ENCODE data around the gene CHST9.

Gene CHST9

GRCh38 chr18:27226556-27227075 is 41.5 kb upstream of the CHST9 start:
- Histone ChIP-seq H4K20me1 (ENCODE audit: insufficient read depth) (no peaks in the 10 kb centered on the region), H2AFZ (ENCODE audit: low read depth) (no peak overlapping the region), H3K9ac (no peak overlapping the region), H3K27ac (no peak overlapping the region), H3K4me2 (no peak overlapping the region), H3K4me3 (IDR thresholded peaks at IDR 0.05; ENCODE audit: insufficient read depth, low read depth, low read length) (no peak overlapping the region), H3K79me2 (ENCODE audit: insufficient read depth, low read depth) (no peaks in the 10 kb centered on the region), H3K4me1 (ENCODE audit: low read depth, poor library complexity, severe bottlenecking) (no peaks in the 10 kb centered on the region), H3K27me3 (ENCODE audit: insufficient read depth, low read depth) (no peaks in the 10 kb centered on the region), H3K36me3 (ENCODE audit: insufficient read depth) (no peaks in the 10 kb centered on the region)
- TF ChIP-seq CTCF (conservative IDR thresholded peaks at IDR 0.05; ENCODE audit: low read depth, low read length): no peak

- Histone ChIP-seq H4K20me1 (ENCODE audit: insufficient read depth) (no peaks in the 10 kb centered on the region), H3K4me3 (IDR thresholded peaks at IDR 0.05; ENCODE audit: insufficient read depth, low read depth, low read length) (no peak overlapping the region), H3K27ac (no peak overlapping the region), H3K4me1 (ENCODE audit: low read depth, poor library complexity, severe bottlenecking) (no peaks in the 10 kb centered on the region), H2AFZ (ENCODE audit: low read depth) (no peak overlapping the region), H3K4me2 (no peak overlapping the region), H3K79me2 (ENCODE audit: insufficient read depth, low read depth) (no peaks in the 10 kb centered on the region), H3K9ac (no peak overlapping the region), H3K36me3 (ENCODE audit: insufficient read depth) (no peaks in the 10 kb centered on the region), H3K27me3 (ENCODE audit: insufficient read depth, low read depth) (no peaks in the 10 kb centered on the region)
- TF ChIP-seq CTCF (conservative IDR thresholded peaks at IDR 0.05; ENCODE audit: low read depth, low read length): no peak
These were observed 40.9 kb upstream of the CHST9 start for GRCh38 chr18:27225947-27226481.

GRCh38 chr18:27223526-27224291 is 38.6 kb upstream of the CHST9 start:
- TF ChIP-seq CTCF (conservative IDR thresholded peaks at IDR 0.05; ENCODE audit: low read depth, low read length): no peak
- H4K20me1 ChIP-seq (ENCODE audit: insufficient read depth): no peaks in the 10 kb centered on the region
- H3K79me2 ChIP-seq (ENCODE audit: insufficient read depth, low read depth): no peaks in the 10 kb centered on the region
- no peaks in the 10 kb centered on the region for H3K27me3 ChIP-seq (ENCODE audit: insufficient read depth, low read depth)
- no peak overlapping the region for H2AFZ ChIP-seq (ENCODE audit: low read depth)
- H3K36me3 ChIP-seq (ENCODE audit: insufficient read depth): no peaks in the 10 kb centered on the region
- no peaks in the 10 kb centered on the region for H3K4me1 ChIP-seq (ENCODE audit: low read depth, poor library complexity, severe bottlenecking)
- no peak overlapping the region for H3K4me2 ChIP-seq
- H3K9ac ChIP-seq: no peak overlapping the region
- no peak overlapping the region for H3K4me3 ChIP-seq (IDR thresholded peaks at IDR 0.05; ENCODE audit: insufficient read depth, low read depth, low read length)
- no peak overlapping the region for H3K27ac ChIP-seq

- H3K9ac ChIP-seq: no peak overlapping the region
- no peaks in the 10 kb centered on the region for H4K20me1 ChIP-seq (ENCODE audit: insufficient read depth)
- H3K27ac ChIP-seq: no peak overlapping the region
- no peaks in the 10 kb centered on the region for H3K36me3 ChIP-seq (ENCODE audit: insufficient read depth)
- no peak for TF ChIP-seq CTCF (conservative IDR thresholded peaks at IDR 0.05; ENCODE audit: low read depth, low read length)
- no peak overlapping the region for H3K4me3 ChIP-seq (IDR thresholded peaks at IDR 0.05; ENCODE audit: insufficient read depth, low read depth, low read length)
- H3K27me3 ChIP-seq (ENCODE audit: insufficient read depth, low read depth): no peaks in the 10 kb centered on the region
- no peak overlapping the region for H2AFZ ChIP-seq (ENCODE audit: low read depth)
- H3K4me1 ChIP-seq (ENCODE audit: low read depth, poor library complexity, severe bottlenecking): no peaks in the 10 kb centered on the region
- no peak overlapping the region for H3K4me2 ChIP-seq
- no peaks in the 10 kb centered on the region for H3K79me2 ChIP-seq (ENCODE audit: insufficient read depth, low read depth)
These were observed 29.7 kb upstream of the CHST9 start for GRCh38 chr18:27214831-27215230.
